H1 (cell line): ENCODE results near the gene HERC3. TPM values are rescaled to one million over a fixed set of nuclear protein-coding genes. Genes with fewer than 3 reads are reported as not detected.

ENCODE experiments used
- CTCF ChIA-PET: fragments of 300-600 bp; sonication (Branson Sonifier 250); formaldehyde crosslinking; loops from one replicate; lab custom pipeline; 2021; ENCODE audit not compliant: partially characterized antibody; lab: Charles Lee
- POLR2A ChIA-PET: fragments of 300-600 bp; sonication (Branson Sonifier 250); formaldehyde crosslinking; loops from one replicate; lab custom pipeline; 2021; ENCODE audit warnings: inconsistent platforms; ENCODE audit not compliant: partially characterized antibody; lab: Charles Lee
- DNase-seq, 2 experiments: peaks; one replicate each; pipeline versions ENCODE4 v3.0.0 to v3.0.0-alpha.2; 2010 to 2022; ENCODE audit warnings: low spot score in 2 of 2, low read depth in 1 of 2, mixed read lengths in 1 of 2
- FAIRE-seq: peaks from 2 replicates; lab custom pipeline; 2011; peaks lifted over from hg19 to GRCh38; lab: Jason Lieb, UNC
- H2AFZ ChIP-seq: 2 replicates; pipeline ENCODE4 v1.8.1; 2012; ENCODE audit warnings: low read length, inconsistent platforms
- H2AK5ac ChIP-seq: 2 replicates; pipeline ENCODE4 v1.6.1; 2013; ENCODE audit warnings: low read depth, low read length
- H2BK120ac ChIP-seq: replicated peaks from 2 replicates; pipeline ENCODE3; 2013; ENCODE audit warnings: low read depth, low read length, inconsistent platforms
- H2BK12ac ChIP-seq: 2 replicates; pipeline ENCODE4 v1.6.1; 2013; ENCODE audit warnings: low read depth, low read length
- H2BK15ac ChIP-seq: 2 replicates; pipeline ENCODE4 v1.6.1; 2013; ENCODE audit warnings: low read length
- H2BK20ac ChIP-seq: 2 replicates; pipeline ENCODE4 v1.6.1; 2013; ENCODE audit warnings: low read length
- H2BK5ac ChIP-seq: 2 replicates; pipeline ENCODE4 v1.6.1; 2013; ENCODE audit warnings: low read depth, low read length
- H3K14ac ChIP-seq: 2 replicates; pipeline ENCODE4 v1.6.1; 2013; ENCODE audit warnings: inconsistent platforms; ENCODE audit not compliant: insufficient read length
- H3K18ac ChIP-seq: 2 replicates; pipeline ENCODE4 v1.6.1; 2013; ENCODE audit warnings: low read length; ENCODE audit errors: extremely low read depth
- H3K23ac ChIP-seq: 2 replicates; pipeline ENCODE4 v1.6.1; 2013; ENCODE audit warnings: inconsistent platforms; ENCODE audit not compliant: insufficient read length
- H3K23me2 ChIP-seq: 2 replicates; pipeline ENCODE4 v1.6.1; 2013; ENCODE audit warnings: low read depth, low read length
- H3K27ac ChIP-seq: 2 replicates; pipeline ENCODE4 v1.6.1; 2011; ENCODE audit warnings: low read depth, low read length, inconsistent platforms
- H3K27me3 ChIP-seq, 4 experiments: replicated peaks in 1 of 4; 1 replicate in 1 of 4; 2 replicates in 3 of 4; pipeline versions ENCODE4 v1.6.1 to v1.8.1; 2011 to 2013; ENCODE audit warnings: low read length in 3 of 4, mild to moderate bottlenecking in 3 of 4, inconsistent platforms in 2 of 4, mixed read lengths in 2 of 4, moderate library complexity in 1 of 4; ENCODE audit not compliant: control insufficient read depth in 3 of 4, insufficient read depth in 3 of 4; ENCODE audit errors: extremely low read depth in 1 of 4
- H3K36me3 ChIP-seq, 4 experiments: 2 replicates each; pipeline versions ENCODE4 v1.6.1 to v1.8.1; 2011 to 2013; ENCODE audit warnings: mild to moderate bottlenecking in 4 of 4, low read length in 3 of 4, moderate library complexity in 2 of 4, control low read depth in 1 of 4, inconsistent platforms in 1 of 4; ENCODE audit not compliant: insufficient read depth in 4 of 4, control insufficient read depth in 2 of 4
- H3K4ac ChIP-seq: replicated peaks from 2 replicates; pipeline ENCODE3; 2013; ENCODE audit warnings: low read length, low read depth, mixed read lengths, inconsistent platforms; ENCODE audit not compliant: insufficient read length
- H3K4me1 ChIP-seq, 4 experiments: replicated peaks in 1 of 4; 1 replicate in 1 of 4; 2 replicates in 3 of 4; pipeline versions ENCODE4 v1.6.1 to v1.8.1; 2011 to 2013; ENCODE audit warnings: low read length in 3 of 4, inconsistent platforms in 2 of 4, mixed read lengths in 1 of 4; ENCODE audit not compliant: insufficient read depth in 4 of 4, control insufficient read depth in 3 of 4
- H3K4me2 ChIP-seq, 2 experiments: 2 replicates each; pipeline versions ENCODE4 v1.6.1 to v1.8.1; 2011 to 2013; ENCODE audit warnings: low read depth in 2 of 2, low read length in 2 of 2, control low read depth in 1 of 2, inconsistent platforms in 1 of 2, mild to moderate bottlenecking in 1 of 2; ENCODE audit not compliant: insufficient read depth in 1 of 2
- H3K4me3 ChIP-seq, 4 experiments: fragments of 200-600, 300-600 bp in 1 of 4; sonication (generic), shearing (Covaris generic), sonication (Bioruptor Twin) in 1 of 4; 2 replicates each; pipeline versions ENCODE4 v1.5.1 to v1.8.1; 2011 to 2016; ENCODE audit warnings: low read length in 4 of 4, low read depth in 3 of 4, control low read depth in 2 of 4, inconsistent platforms in 2 of 4, mild to moderate bottlenecking in 2 of 4, mixed read lengths in 1 of 4, moderate library complexity in 1 of 4; ENCODE audit not compliant: insufficient read depth in 2 of 4; ENCODE audit errors: extremely low read depth in 1 of 4
- H3K56ac ChIP-seq: replicated peaks from 2 replicates; pipeline ENCODE3; 2013; ENCODE audit warnings: low read depth, mild to moderate bottlenecking, mixed read lengths, low read length, inconsistent platforms; ENCODE audit not compliant: insufficient read length
- H3K79me1 ChIP-seq: 2 replicates; pipeline ENCODE4 v1.6.1; 2013; ENCODE audit warnings: low read depth, low read length, control low read depth
- H3K79me2 ChIP-seq, 2 experiments: 2 replicates each; pipeline versions ENCODE4 v1.6.1 to v1.8.1; 2012 to 2013; ENCODE audit warnings: low read length in 2 of 2, mild to moderate bottlenecking in 2 of 2, inconsistent platforms in 1 of 2; ENCODE audit not compliant: insufficient read depth in 2 of 2, control insufficient read depth in 1 of 2
- H3K9ac ChIP-seq, 4 experiments: replicated peaks in 1 of 4; 1 replicate in 1 of 4; 2 replicates in 3 of 4; pipeline versions ENCODE4 v1.6.1 to v1.8.1; 2011 to 2013; ENCODE audit warnings: low read depth in 3 of 4, low read length in 3 of 4, control low read depth in 2 of 4, mild to moderate bottlenecking in 2 of 4, moderate library complexity in 2 of 4, inconsistent platforms in 1 of 4; ENCODE audit errors: extremely low read depth in 1 of 4
- H3K9me3 ChIP-seq, 2 experiments: 2 replicates each; pipeline versions ENCODE4 v1.6.1 to v1.8.1; 2012 to 2013; ENCODE audit warnings: mild to moderate bottlenecking in 2 of 2, moderate library complexity in 2 of 2, control low read depth in 1 of 2, inconsistent platforms in 1 of 2, low read depth in 1 of 2, low read length in 1 of 2, mixed read lengths in 1 of 2; ENCODE audit not compliant: insufficient read depth in 2 of 2
- H4K20me1 ChIP-seq, 2 experiments: replicated peaks in 1 of 2; 2 replicates each; pipeline versions ENCODE3 to v1.8.1; 2011 to 2013; ENCODE audit warnings: inconsistent platforms in 2 of 2, low read length in 2 of 2, mild to moderate bottlenecking in 1 of 2; ENCODE audit not compliant: insufficient read depth in 2 of 2, control insufficient read depth in 1 of 2
- H4K5ac ChIP-seq: 2 replicates; pipeline ENCODE4 v1.6.1; 2013; ENCODE audit warnings: low read length, low read depth, mixed read lengths, inconsistent platforms; ENCODE audit not compliant: insufficient read length
- H4K8ac ChIP-seq: 2 replicates; pipeline ENCODE4 v1.8.0; 2013; ENCODE audit warnings: mild to moderate bottlenecking, moderate library complexity, low read length, inconsistent platforms; ENCODE audit not compliant: insufficient read depth; ENCODE audit errors: extremely low read depth
- H4K91ac ChIP-seq: replicated peaks from 2 replicates; pipeline ENCODE3; 2013; ENCODE audit warnings: low read length, mixed read lengths, inconsistent platforms; ENCODE audit not compliant: insufficient read length
- FOSL1 ChIP-seq: IDR thresholded peaks from 2 replicates; pipeline ENCODE4 v1.6.1; 2011; ENCODE audit warnings: mild to moderate bottlenecking, low read depth, low read length, moderate library complexity; ENCODE audit not compliant: insufficient read depth
- JUND ChIP-seq: IDR thresholded peaks from 2 replicates; pipeline ENCODE4 v1.6.1; 2011; ENCODE audit warnings: mild to moderate bottlenecking, improper control_type of control experiment, low read length
- SIN3A ChIP-seq, 2 experiments: IDR thresholded peaks in 1 of 2; conservative IDR thresholded peaks in 1 of 2; 2 replicates each; pipeline ENCODE4 v1.6.1; 2011 to 2012; ENCODE audit warnings: low read length in 2 of 2, improper control_type of control experiment in 1 of 2, low read depth in 1 of 2, mild to moderate bottlenecking in 1 of 2
- WGBS, 2 experiments: shearing (Covaris generic) in 1 of 2; methylation state at CpG; one replicate each; pipeline versions ENCODE4 v1.1.6 to v1.1.7; 2013 to 2015; ENCODE audit warnings: low lambda C conversion rate in 2 of 2, mixed read lengths in 2 of 2, inconsistent platforms in 1 of 2, low coverage in 1 of 2, missing lambda C conversion rate in 1 of 2; ENCODE audit not compliant: insufficient replicate concordance in 2 of 2, insufficient coverage in 1 of 2, insufficient read length in 1 of 2; ENCODE audit errors: extremely low coverage in 1 of 2, missing lambda C conversion rate in 1 of 2; 5-methylcytosine and 5-hydroxymethylcytosine counted together
- polyA plus RNA-seq, 7 experiments: library from polyadenylated mRNA; depleted of rRNA in 3 of 7; stranded (reverse) in 5 of 7; unstranded in 2 of 7; fragments of >200 nt in 5 of 7; fragments of 200-250 nt in 2 of 7; gene quantifications; 1 replicate in 5 of 7; 2 replicates in 1 of 7; 4 replicates in 1 of 7; pipeline versions ENCODE4 v1.2.1 to v1.2.3, GENCODE V29; 2011 to 2013; ENCODE audit warnings: missing spikeins in 2 of 7, mixed read lengths in 2 of 7
- total RNA-seq: library from RNA; stranded (reverse); fragmentation: NEBNext Ultra II Directional; extraction: Animal tissue kit (Norgen Biotek cat#: 25700); gene quantifications from 2 replicates; pipeline ENCODE4 v1.2.1, GENCODE V29; 2021

HERC3 gene
- total and polyA plus RNA-seq, 2 of the 8 experiments (the other 6 are each of a cell fraction or from before 2014, with no cell fraction given), result 1.4 to 5.7 TPM

DNA sequence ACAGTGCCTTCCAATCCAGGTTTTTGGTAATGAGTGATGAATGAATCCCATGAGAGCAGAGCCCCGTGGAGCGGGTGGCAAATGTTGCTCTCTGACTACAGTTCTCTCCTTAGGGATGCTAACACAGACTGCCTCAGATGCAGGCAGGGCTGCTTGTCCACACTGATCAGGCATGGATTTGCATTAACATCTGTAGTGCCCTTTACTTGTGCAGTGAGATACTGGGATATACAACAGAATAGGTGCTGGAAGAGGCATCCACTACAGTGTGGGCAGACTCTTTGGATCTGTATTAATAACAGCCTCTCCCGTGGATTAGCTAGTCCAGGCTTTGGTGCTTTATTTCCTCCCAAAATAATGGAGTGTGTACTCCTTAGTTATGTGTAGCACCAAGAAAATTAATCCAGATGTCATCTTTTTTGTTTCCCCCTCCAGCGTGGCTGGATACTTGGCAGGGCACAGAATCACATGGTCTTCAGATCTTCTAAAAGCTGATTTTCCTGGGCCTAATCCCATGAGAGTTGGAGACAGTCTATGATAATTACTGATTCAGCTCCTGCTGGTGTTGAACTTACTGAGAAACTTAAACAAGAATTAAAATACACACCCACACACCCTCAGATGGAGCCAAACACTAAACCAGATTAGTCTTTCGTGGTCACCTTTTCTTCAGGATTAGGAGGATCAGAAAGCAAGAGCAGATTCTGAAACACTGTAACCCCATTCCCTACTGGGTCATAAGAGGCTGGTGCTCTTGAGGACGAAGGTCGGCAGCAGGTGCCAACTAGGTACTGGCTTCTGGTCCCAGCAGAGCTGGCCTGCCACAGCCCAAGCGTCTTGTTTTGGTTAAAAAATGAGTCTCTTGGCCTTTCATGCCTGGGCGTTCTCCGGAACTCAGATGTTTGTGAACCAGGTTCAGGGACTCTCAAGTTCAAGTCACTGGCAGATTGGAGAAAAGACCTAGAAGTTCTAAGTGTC, 128.5 kb downstream of the HERC3 start:
- Histone ChIP-seq H2BK12ac (no peak overlapping the region), H3K9ac (no peak overlapping the region), H2BK20ac (no peak overlapping the region), H4K5ac (no peak overlapping the region), H3K27ac (no peak overlapping the region), H4K91ac (no peak overlapping the region), H3K14ac (no peak overlapping the region), H3K79me2 (no peaks in the 10 kb centered on the region), H3K4ac (no peak overlapping the region), H2AK5ac (no peak overlapping the region), H3K27me3 (no peaks in the 10 kb centered on the region), H3K4me2 (no peak overlapping the region), H3K9me3 (peaks cover 3 to 5% of the 10 kb centered on the region in 2 experiments; a peak in 2 of 4 replicates), H3K23ac (no peak overlapping the region), H2BK120ac (no peak overlapping the region), H2BK15ac (no peak overlapping the region), H4K20me1 (no peaks in the 10 kb centered on the region), H3K36me3 (peaks cover 0 to 3% (median 0%) of the 10 kb centered on the region in 4 experiments; a peak in 1 of 8 replicates), H3K23me2 (no peaks in the 10 kb centered on the region), H3K4me1 (peaks cover 0 to 4% (median 1%) of the 10 kb centered on the region in 4 experiments; a peak in 2 of 7 replicates), H2BK5ac (no peak overlapping the region), H2AFZ (no peak overlapping the region), H3K4me3 (no peak overlapping the region), H3K79me1 (no peaks in the 10 kb centered on the region), H3K56ac (no peak overlapping the region), H4K8ac (no peak overlapping the region; the same call in 1 of the 2 replicates), H3K18ac (no peak overlapping the region)
- FAIRE-seq (no peak), DNase-seq (no peak)
- POLR2A ChIA-PET, result no interaction called here
- 77% methylated on average over 10 of the region's 10 CpGs; no CpG with 5 or more reads in 1 of the 2 experiments for WGBS, 2 experiments
- CTCF ChIA-PET, result interaction anchor here (0.5 to 1.2 kb wide), 2 partner anchors 10 kb away, joined by 3 read pairs; no protein-coding TSS in a partner anchor
- no peak for TF ChIP-seq FOSL1
- TF ChIP-seq JUND, result no peak
- no peak for TF ChIP-seq SIN3A (conservative IDR thresholded peaks at IDR 0.05 in 1 of 2, IDR thresholded peaks at IDR 0.05 in 1 of 2; ENCODE audit: low read depth in 1 of 2, low read length in 2 of 2)
